ENCODE data around the gene CD93. TPM values are rescaled to one million over a fixed set of nuclear protein-coding genes. Genes with fewer than 3 reads are reported as not detected.

The CD93 gene
- polyA plus RNA-seq, 1 donor from 2014 or later = not detected

GRCh38 chr20:23084282-23084844 lies 1.8 kb downstream of the CD93 start:
- no peak overlapping the region for H3K4me2 ChIP-seq (ENCODE audit: low read length)
- H3K9me3 ChIP-seq (ENCODE audit: low read length) = no peaks in the 10 kb centered on the region
- no peaks in the 10 kb centered on the region for H3K9me2 ChIP-seq (ENCODE audit: insufficient read depth, low read length)
- no peak overlapping the region for H3K4me3 ChIP-seq (ENCODE audit: low read length)
- H3F3A ChIP-seq (ENCODE audit: insufficient read depth, low read length, poor library complexity, severe bottlenecking) = no peaks in the 10 kb centered on the region
- H3K79me2 ChIP-seq (replicated peaks; ENCODE audit: insufficient read depth, low read length) = no peaks in the 10 kb centered on the region
- H2AFZ ChIP-seq (ENCODE audit: low read depth, low read length) = no peak overlapping the region
- H3K9ac ChIP-seq (ENCODE audit: low read length) = no peak overlapping the region
- H3K27ac ChIP-seq (ENCODE audit: low read length) = no peak overlapping the region
- TF ChIP-seq RAD21 (conservative IDR thresholded peaks at IDR 0.05) = no peak
- TF ChIP-seq EZH2 (IDR thresholded peaks at IDR 0.05; ENCODE audit: borderline replicate concordance, insufficient read depth, low read length, poor library complexity, severe bottlenecking) = no peak
- H4K20me1 ChIP-seq (ENCODE audit: insufficient read depth) = no peaks in the 10 kb centered on the region
- H3K36me3 ChIP-seq (ENCODE audit: insufficient read depth, low read length) = no peaks in the 10 kb centered on the region
- H3K27me3 ChIP-seq (ENCODE audit: insufficient read depth, low read depth, low read length) = no peaks in the 10 kb centered on the region

DNA sequence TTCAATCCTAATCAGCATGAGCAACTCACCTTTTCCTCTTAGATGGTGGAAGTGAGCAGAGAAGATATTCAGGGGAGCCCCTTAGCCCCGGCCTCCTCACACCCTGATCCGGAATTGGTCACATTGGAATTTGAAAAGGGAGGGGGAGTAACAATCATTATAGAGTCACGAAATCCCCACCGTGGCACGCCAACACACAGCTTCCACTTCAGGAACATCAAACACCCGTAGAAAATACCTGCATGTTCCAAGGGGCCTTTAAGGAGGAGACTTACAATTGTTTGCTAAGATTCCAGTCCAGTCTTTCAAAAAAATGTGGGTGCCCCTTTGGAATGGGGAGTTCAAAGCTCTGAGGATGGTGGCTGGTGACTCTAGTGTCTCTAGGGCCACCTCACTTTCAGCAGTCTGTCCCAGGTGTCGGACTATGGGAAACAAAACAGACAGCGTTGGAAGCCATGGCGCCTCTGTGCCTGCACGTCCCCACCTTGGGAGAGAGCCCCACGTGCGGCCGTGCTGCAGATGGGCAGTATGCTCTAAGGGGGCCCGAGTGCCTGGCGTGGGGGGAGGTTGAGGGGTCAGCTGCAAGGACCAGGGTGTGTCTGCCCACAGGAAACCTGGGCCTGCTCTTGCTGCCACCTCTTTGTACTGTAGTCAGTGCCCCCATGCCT lies 2.4 kb downstream of the CD93 start:
- H3K79me2 ChIP-seq (replicated peaks; ENCODE audit: insufficient read depth, low read length) = no peaks in the 10 kb centered on the region
- TF ChIP-seq, protein P1, sequence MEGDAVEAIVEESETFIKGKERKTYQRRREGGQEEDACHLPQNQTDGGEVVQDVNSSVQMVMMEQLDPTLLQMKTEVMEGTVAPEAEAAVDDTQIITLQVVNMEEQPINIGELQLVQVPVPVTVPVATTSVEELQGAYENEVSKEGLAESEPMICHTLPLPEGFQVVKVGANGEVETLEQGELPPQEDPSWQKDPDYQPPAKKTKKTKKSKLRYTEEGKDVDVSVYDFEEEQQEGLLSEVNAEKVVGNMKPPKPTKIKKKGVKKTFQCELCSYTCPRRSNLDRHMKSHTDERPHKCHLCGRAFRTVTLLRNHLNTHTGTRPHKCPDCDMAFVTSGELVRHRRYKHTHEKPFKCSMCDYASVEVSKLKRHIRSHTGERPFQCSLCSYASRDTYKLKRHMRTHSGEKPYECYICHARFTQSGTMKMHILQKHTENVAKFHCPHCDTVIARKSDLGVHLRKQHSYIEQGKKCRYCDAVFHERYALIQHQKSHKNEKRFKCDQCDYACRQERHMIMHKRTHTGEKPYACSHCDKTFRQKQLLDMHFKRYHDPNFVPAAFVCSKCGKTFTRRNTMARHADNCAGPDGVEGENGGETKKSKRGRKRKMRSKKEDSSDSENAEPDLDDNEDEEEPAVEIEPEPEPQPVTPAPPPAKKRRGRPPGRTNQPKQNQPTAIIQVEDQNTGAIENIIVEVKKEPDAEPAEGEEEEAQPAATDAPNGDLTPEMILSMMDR (IDR thresholded peaks at IDR 0.05; ENCODE audit: poor library complexity, severe bottlenecking) = no peak
- TF ChIP-seq, protein P2, sequence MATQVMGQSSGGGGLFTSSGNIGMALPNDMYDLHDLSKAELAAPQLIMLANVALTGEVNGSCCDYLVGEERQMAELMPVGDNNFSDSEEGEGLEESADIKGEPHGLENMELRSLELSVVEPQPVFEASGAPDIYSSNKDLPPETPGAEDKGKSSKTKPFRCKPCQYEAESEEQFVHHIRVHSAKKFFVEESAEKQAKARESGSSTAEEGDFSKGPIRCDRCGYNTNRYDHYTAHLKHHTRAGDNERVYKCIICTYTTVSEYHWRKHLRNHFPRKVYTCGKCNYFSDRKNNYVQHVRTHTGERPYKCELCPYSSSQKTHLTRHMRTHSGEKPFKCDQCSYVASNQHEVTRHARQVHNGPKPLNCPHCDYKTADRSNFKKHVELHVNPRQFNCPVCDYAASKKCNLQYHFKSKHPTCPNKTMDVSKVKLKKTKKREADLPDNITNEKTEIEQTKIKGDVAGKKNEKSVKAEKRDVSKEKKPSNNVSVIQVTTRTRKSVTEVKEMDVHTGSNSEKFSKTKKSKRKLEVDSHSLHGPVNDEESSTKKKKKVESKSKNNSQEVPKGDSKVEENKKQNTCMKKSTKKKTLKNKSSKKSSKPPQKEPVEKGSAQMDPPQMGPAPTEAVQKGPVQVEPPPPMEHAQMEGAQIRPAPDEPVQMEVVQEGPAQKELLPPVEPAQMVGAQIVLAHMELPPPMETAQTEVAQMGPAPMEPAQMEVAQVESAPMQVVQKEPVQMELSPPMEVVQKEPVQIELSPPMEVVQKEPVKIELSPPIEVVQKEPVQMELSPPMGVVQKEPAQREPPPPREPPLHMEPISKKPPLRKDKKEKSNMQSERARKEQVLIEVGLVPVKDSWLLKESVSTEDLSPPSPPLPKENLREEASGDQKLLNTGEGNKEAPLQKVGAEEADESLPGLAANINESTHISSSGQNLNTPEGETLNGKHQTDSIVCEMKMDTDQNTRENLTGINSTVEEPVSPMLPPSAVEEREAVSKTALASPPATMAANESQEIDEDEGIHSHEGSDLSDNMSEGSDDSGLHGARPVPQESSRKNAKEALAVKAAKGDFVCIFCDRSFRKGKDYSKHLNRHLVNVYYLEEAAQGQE (IDR thresholded peaks at IDR 0.05; ENCODE audit: borderline replicate concordance) = no peak
- no peak for TF ChIP-seq RAD21 (conservative IDR thresholded peaks at IDR 0.05)
- TF ChIP-seq MXI1 (conservative IDR thresholded peaks at IDR 0.05; ENCODE audit: poor library complexity, severe bottlenecking) = no peak
- no peak for TF ChIP-seq TAF1 (IDR thresholded peaks at IDR 0.05; ENCODE audit: low read depth)
- TF ChIP-seq SMC3 (conservative IDR thresholded peaks at IDR 0.05; ENCODE audit: poor library complexity) = no peak
- no peak for TF ChIP-seq EP300 (conservative IDR thresholded peaks at IDR 0.05; ENCODE audit: poor library complexity, severe bottlenecking)
- TF ChIP-seq POLR2AphosphoS5 (IDR thresholded peaks at IDR 0.05) = no peak
- no peak for TF ChIP-seq EZH2 (IDR thresholded peaks at IDR 0.05; ENCODE audit: borderline replicate concordance, insufficient read depth, low read length, poor library complexity, severe bottlenecking)
- no peak overlapping the region for H3K4me3 ChIP-seq (ENCODE audit: low read length)
- no peaks in the 10 kb centered on the region for H3K9me2 ChIP-seq (ENCODE audit: insufficient read depth, low read length)
- H3K27me3 ChIP-seq (ENCODE audit: insufficient read depth, low read depth, low read length) = no peaks in the 10 kb centered on the region
- no peak overlapping the region for H3K9ac ChIP-seq (ENCODE audit: low read length)
- H3K4me2 ChIP-seq (ENCODE audit: low read length) = no peak overlapping the region
- H3K27ac ChIP-seq (ENCODE audit: low read length) = no peak overlapping the region
- no peaks in the 10 kb centered on the region for H3K36me3 ChIP-seq (ENCODE audit: insufficient read depth, low read length)
- no peaks in the 10 kb centered on the region for H3F3A ChIP-seq (ENCODE audit: insufficient read depth, low read length, poor library complexity, severe bottlenecking)
- no peaks in the 10 kb centered on the region for H4K20me1 ChIP-seq (ENCODE audit: insufficient read depth)
- no peaks in the 10 kb centered on the region for H3K9me3 ChIP-seq (ENCODE audit: low read length)
- no peak overlapping the region for H2AFZ ChIP-seq (ENCODE audit: low read depth, low read length)

Data from neural cell (in vitro differentiated cells).